MM.1S (cell line): ENCODE data around the gene C10orf95.

Source experiments
- EZH2 ChIP-seq: fragments of 300-600 bp; sonication (generic); optimal IDR thresholded peaks from 2 replicates; pipeline ENCODE3; 2017; ENCODE audit warnings: low read depth, mild to moderate bottlenecking, antibody characterized with exemption, low read length, mixed read lengths
- EZH2phosphoT487 ChIP-seq: fragments of 300-600 bp; sonication (generic); IDR thresholded peaks from 2 replicates; pipeline ENCODE4 v1.6.1; 2018; ENCODE audit warnings: antibody characterized with exemption, low read length

GRCh38 chr10:102400598-102401341, 50.6 kb downstream of the C10orf95 start:
- TF ChIP-seq EZH2phosphoT487: no peak
- TF ChIP-seq EZH2: no peak
